Fibroblast of the aortic adventitia (primary cell): ENCODE data around the gene TAF5L. TPM values are rescaled to one million over a fixed set of nuclear protein-coding genes. Genes with fewer than 3 reads are reported as not detected.
A peak's percentile ranks its signal among the peaks of the same experiment; 100 is the strongest.

Experiments
- DNase-seq: peaks from one replicate; pipeline ENCODE4 v3.0.0-alpha.2; 2010; ENCODE audit warnings: low read depth
- H3K4me3 ChIP-seq: 2 replicates; pipeline ENCODE4 v1.5.1; 2011; ENCODE audit warnings: low read depth, mild to moderate bottlenecking, control low read depth, low read length, moderate library complexity
- total RNA-seq: library from RNA; depleted of rRNA; stranded (reverse); fragments of >200 nt; gene quantifications from 2 replicates; pipeline ENCODE4 v1.2.3, GENCODE V29; 2012; ENCODE audit warnings: low replicate concordance
- TF ChIP-seq, protein P1 (sequence below): IDR thresholded peaks from 2 replicates; pipeline ENCODE4 v1.5.1; 2011; ENCODE audit warnings: mild to moderate bottlenecking, low read length, control low read depth, inconsistent platforms; ENCODE audit not compliant: insufficient read depth

The TAF5L gene
- total RNA-seq, 1 donor = 14.3 TPM

DNA sequence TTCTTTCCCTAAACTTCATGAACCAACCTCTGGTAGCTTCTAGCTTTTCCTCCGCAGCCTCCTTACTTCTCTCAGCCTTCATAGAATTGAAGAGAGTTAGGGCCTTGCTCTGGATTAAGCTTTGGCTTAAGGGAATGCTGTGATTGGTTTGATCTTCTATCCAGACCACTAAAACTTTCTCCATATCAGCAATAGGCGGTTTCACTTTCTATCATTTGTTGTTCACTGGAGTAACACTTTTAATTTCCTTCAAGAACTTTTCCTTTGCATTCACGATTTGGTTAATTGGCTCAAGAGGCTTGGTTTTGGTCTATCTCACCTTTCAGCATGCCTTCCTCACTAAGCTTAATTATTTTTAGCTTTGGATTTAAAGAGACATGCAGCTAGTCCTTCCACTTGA is 5.2 kb upstream of the TAF5L start:
- no peak overlapping the region for H3K4me3 ChIP-seq
- DNase-seq = no peak
- TF ChIP-seq, protein P1, sequence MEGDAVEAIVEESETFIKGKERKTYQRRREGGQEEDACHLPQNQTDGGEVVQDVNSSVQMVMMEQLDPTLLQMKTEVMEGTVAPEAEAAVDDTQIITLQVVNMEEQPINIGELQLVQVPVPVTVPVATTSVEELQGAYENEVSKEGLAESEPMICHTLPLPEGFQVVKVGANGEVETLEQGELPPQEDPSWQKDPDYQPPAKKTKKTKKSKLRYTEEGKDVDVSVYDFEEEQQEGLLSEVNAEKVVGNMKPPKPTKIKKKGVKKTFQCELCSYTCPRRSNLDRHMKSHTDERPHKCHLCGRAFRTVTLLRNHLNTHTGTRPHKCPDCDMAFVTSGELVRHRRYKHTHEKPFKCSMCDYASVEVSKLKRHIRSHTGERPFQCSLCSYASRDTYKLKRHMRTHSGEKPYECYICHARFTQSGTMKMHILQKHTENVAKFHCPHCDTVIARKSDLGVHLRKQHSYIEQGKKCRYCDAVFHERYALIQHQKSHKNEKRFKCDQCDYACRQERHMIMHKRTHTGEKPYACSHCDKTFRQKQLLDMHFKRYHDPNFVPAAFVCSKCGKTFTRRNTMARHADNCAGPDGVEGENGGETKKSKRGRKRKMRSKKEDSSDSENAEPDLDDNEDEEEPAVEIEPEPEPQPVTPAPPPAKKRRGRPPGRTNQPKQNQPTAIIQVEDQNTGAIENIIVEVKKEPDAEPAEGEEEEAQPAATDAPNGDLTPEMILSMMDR = no peak

DNA sequence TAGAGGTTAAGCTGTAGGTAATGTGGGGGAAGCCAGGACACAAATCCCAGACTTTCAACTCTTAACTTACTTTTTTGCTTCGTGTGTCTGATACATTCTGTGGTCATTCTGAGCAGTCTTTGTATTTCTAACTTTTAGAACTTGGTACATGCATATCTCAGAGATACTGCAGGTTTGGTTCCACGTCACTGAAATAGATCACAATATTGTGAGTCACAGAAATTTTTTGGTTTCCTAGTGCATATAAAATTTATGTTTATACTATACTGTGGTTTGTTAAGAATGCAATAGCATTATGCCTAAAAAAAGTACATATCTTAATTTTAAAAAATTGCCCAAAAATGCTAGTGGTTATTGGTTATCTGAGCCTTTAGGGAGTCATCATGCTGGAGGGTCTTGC is 3.3 kb upstream of the TAF5L start:
- TF ChIP-seq, protein P1 = no peak
- DNase-seq = peak; percentile 41
- no peak overlapping the region for H3K4me3 ChIP-seq

DNA sequence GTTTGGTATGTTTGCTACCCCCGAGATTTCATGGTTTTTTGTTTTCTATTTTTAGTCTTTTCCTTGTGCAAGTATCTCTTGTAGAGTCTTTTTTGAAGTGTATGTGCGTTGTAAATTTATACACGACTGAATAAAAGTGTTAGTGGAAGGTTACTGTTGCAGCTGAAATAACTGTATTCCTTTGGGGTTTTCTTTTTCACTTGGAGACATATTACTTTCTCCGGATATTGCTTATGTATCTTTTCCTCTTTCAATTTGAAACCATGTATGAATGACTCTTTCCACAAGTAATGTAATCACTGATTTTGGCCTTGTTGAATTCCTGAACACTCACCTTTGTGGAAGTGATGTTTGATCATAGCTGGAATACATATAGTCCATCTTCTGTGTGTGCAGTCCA is 1.1 kb upstream of the TAF5L start:
- H3K4me3 ChIP-seq = peak overlapping the region; percentile 89
- TF ChIP-seq, protein P1 = no peak
- no peak for DNase-seq

DNA sequence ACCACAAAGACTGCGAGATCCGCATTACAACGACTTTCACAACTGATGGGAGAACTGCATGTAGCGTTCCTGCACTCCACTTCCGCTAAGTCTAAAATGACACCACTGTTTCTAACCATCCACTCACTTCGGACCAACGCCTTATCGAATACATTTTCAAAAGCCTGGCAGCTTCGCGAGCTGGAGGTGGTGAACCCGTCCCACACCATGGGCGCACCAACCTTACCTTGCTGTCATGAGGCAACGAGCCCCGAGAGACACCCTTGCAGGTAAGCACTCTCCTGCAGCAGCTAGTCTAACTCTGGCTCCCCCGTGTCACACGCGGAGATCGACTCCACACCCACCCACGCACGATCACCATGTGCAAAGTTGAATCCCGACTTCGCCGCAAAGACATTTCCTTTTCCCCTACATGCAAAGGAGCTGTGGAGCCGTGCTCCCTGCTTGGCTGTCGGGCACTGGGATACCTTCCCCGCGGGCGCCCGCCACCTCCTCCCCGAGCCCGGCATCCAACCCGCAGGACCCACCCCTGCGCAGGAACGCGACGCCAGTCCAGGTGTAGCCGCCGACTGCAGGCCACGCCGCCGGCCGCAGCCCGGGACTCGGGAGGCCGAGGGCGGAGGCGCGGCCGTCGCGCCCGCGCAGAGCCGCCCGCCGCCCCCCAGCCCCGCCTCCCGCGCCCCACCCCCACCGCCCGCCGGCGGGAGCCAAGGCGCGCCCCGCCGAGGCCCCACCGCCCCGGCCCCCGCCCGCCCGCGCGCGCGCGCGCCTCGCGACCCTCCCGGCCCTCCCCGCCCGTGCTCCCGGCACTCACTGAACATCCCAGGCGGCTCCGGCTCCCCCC is 629 bp downstream of the TAF5L start:
- TF ChIP-seq, protein P1 = no peak
- H3K4me3 ChIP-seq = peak overlapping the region; percentile 89
- peak; percentile 49 for DNase-seq

DNA sequence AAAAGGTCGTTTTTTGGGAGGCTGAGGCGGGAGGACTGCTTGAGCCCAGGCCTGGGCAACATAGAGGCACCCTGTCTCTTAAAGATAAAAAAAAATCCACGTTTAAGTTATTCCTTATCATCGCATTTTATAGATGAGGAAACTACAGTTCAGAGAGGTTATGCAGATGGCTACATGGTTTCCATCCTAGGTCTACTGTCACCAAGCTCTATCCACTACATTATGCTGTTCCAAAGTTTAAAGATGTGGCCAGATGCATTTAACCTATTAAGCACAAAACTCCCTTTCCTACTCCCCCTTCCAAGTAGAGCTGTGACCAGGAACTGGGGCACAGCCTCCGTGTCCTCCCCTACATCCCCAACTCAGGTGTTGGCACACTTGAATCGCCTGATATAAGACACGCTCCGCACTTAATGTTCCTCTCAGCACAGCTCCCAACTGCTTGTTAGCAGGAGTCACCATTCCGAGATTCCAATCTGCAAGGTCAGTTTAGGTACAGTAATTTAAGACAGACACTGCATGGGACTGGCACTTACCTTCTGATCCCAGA is 1.3 kb downstream of the TAF5L start:
- TF ChIP-seq, protein P1 = no peak
- DNase-seq = no peak
- H3K4me3 ChIP-seq = peak overlapping the region; percentile 89

DNA sequence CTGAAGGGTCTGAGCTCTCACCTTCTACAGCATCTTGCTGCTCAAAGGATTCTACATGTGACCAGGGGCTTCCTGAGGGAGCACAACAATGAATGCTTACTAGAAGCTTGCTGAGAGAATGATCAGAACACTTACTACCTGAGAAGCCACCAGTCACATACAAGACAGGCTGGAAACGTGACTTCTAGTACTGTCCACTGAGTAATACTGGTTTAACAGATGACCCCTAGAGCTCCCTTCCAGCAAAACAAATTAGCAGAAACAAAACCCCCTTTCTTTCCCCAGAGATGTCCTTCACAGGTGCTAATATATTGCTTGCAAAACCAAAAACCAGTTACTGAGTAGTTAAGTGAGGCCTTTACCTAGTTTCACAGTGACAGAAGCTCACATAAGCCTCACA is 2.1 kb downstream of the TAF5L start:
- no peak overlapping the region for H3K4me3 ChIP-seq
- TF ChIP-seq, protein P1 = no peak
- no peak for DNase-seq
